Thyroid gland (tissue), 4 donors: ENCODE results near the gene TNFSF9. TPM values are rescaled to one million over a fixed set of nuclear protein-coding genes. Genes with fewer than 3 reads are reported as not detected.
A peak's percentile ranks its signal among the peaks of the same experiment; 100 is the strongest.

Experiments used
- DNase-seq, 2 donors: peaks; one replicate each; pipeline ENCODE4 v3.0.0-alpha.2; 2019
- H3K27ac ChIP-seq, 3 donors: fragments of 200-600 bp; sonication (generic); 1 replicate in 2 of 3; 2 replicates in 1 of 3; pipeline ENCODE4 v1.5.1; 2016 to 2019; ENCODE audit warnings: mild to moderate bottlenecking in 1 of 3, moderate library complexity in 1 of 3
- H3K27me3 ChIP-seq: fragments of 200-600 bp; sonication (generic); one replicate; pipeline ENCODE4 v1.5.1; 2019
- H3K36me3 ChIP-seq, 2 donors: fragments of 200-600 bp; sonication (generic); one replicate each; pipeline ENCODE4 v1.5.1; 2016 to 2019
- H3K4me1 ChIP-seq, 2 donors: fragments of 200-600 bp; sonication (generic); one replicate each; pipeline ENCODE4 v1.5.1; 2017 to 2019
- H3K4me3 ChIP-seq, 3 donors: fragments of 200-600 bp; sonication (generic); replicated peaks in 1 of 3; 1 replicate in 2 of 3; 2 replicates in 1 of 3; pipeline ENCODE4 v1.5.1; 2016; ENCODE audit warnings: mild to moderate bottlenecking in 1 of 3
- H3K9me3 ChIP-seq: fragments of 200-600 bp; sonication (generic); one replicate; pipeline ENCODE4 v1.5.1; 2017
- CTCF ChIP-seq, 6 experiments: fragments of 200-600 bp in 3 of 6; fragments of 450-650 bp in 3 of 6; sonication (generic) in 3 of 6; IDR thresholded peaks; one replicate each; pipeline ENCODE4 v1.5.1; 2016 to 2019; ENCODE audit warnings: antibody characterized with exemption in 6 of 6, mild to moderate bottlenecking in 2 of 6, inconsistent platforms in 1 of 6, moderate library complexity in 1 of 6
- POLR2A ChIP-seq, 2 donors: fragments of 450-650 bp; IDR thresholded peaks; one replicate each; pipeline ENCODE4 v1.6.1; 2017; ENCODE audit warnings: antibody characterized with exemption in 2 of 2, mild to moderate bottlenecking in 2 of 2, moderate library complexity in 1 of 2
- WGBS, 2 donors: methylation state at CpG; one replicate each; pipeline ENCODE4 v1.1.5; 2017; 5-methylcytosine and 5-hydroxymethylcytosine counted together
- intact Hi-C: fragments of 100-400 bp; cut with DNase I; formaldehyde crosslinking; loops from one replicate; pipeline ENCODE4 v1.15.1; 2023
- total RNA-seq, 4 donors: library from RNA; depleted of rRNA; stranded (reverse); fragments of >200 nt; gene quantifications; one replicate each; pipeline ENCODE4 v1.2.3, GENCODE V29; 2016

Gene TNFSF9
- total RNA-seq, 4 donors from 2014 or later = 0.45 to 0.54 TPM; not detected in 2

- no peak overlapping the region for H3K27ac ChIP-seq
- peaks cover 15% of the 10 kb centered on the region for H3K27me3 ChIP-seq
- no peak overlapping the region for H3K4me3 ChIP-seq
- TF ChIP-seq POLR2A (IDR thresholded peaks at IDR 0.05) (no peak), CTCF (IDR thresholded peaks at IDR 0.05) (no peak)
- peaks cover 5 to 16% of the 10 kb centered on the region in 2 donors for H3K4me1 ChIP-seq
- DNase-seq = no peak
- WGBS, 2 donors = 46% methylated on average over 31 of the region's 31 CpGs
- no peaks in the 10 kb centered on the region for H3K36me3 ChIP-seq
- intact Hi-C loops = no loop called here
- no peaks in the 10 kb centered on the region for H3K9me3 ChIP-seq
These were observed 1.6 kb downstream of the TNFSF9 start for GRCh38 chr19:6532244-6532999.

DNA sequence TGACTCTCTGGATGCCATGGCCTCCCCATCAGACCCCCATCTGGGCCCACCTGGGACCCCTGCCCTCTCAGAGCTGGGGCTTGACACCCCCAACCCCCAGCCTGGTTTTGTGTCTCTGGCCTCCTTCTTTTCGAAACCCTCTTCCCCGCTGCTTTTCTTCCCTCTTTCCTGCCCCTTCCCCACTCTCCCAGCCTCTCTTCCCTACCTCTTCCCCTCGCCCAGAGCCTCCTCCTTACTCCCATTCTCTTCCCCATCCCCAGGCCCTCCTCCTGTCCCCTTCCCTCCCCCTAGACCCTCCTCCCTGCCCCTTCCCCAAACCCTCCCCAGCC, 2.1 kb downstream of the TNFSF9 start:
- no peak for DNase-seq
- intact Hi-C loops = no loop called here
- H3K36me3 ChIP-seq = no peaks in the 10 kb centered on the region
- peaks cover 5 to 16% of the 10 kb centered on the region in 2 donors for H3K4me1 ChIP-seq
- no peaks in the 10 kb centered on the region for H3K9me3 ChIP-seq
- WGBS, 2 donors = 37% methylated on average over 3 of the region's 3 CpGs
- no peak overlapping the region for H3K27ac ChIP-seq
- peaks cover 15% of the 10 kb centered on the region for H3K27me3 ChIP-seq
- TF ChIP-seq CTCF (IDR thresholded peaks at IDR 0.05) = no peak
- TF ChIP-seq POLR2A (IDR thresholded peaks at IDR 0.05) = no peak
- H3K4me3 ChIP-seq = no peak overlapping the region

DNA sequence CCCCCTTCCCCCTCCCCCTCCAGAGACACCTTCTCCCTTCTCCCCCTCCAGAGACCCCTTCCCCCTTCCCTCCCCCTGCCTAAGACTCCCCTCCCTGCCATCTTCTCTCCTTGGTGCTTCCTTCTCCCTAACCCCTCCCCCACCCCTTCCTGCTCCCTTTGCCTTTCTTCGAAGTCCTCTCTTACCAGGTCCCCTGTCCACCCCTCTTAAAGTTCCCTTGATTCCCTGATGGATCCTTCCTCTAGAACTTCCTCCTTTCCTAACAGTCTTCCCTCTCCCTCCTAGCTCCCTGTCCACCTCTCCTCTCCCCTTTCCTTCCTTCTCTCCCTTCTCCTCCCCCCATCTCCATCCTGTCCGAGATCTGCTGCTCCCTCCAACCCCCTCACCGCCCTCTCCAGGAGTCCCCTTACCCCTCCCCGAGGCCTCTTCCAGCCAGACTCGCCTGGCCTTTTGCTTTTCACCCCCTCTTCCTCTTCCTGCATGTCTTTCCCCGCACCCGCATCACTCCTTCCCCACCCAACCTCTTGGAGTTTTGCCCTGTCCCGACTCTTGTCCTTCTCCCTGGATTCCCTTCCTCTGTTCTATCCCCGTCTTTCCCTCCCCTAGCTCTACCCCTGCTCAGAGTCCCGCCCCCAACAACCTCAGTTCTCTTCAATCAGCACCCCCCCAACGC, 3.1 kb downstream of the TNFSF9 start:
- Histone ChIP-seq H3K4me3 (no peak overlapping the region), H3K27me3 (peaks cover 15% of the 10 kb centered on the region), H3K9me3 (no peaks in the 10 kb centered on the region), H3K27ac (no peak overlapping the region), H3K36me3 (no peaks in the 10 kb centered on the region), H3K4me1 (peaks cover 5 to 16% of the 10 kb centered on the region in 2 donors)
- no peak for TF ChIP-seq CTCF (IDR thresholded peaks at IDR 0.05)
- TF ChIP-seq POLR2A (IDR thresholded peaks at IDR 0.05) = no peak
- DNase-seq = no peak
- intact Hi-C loops = no loop called here
- 13 to 16% methylated on average over 11 of the region's 11 CpGs for WGBS, 2 donors

DNA sequence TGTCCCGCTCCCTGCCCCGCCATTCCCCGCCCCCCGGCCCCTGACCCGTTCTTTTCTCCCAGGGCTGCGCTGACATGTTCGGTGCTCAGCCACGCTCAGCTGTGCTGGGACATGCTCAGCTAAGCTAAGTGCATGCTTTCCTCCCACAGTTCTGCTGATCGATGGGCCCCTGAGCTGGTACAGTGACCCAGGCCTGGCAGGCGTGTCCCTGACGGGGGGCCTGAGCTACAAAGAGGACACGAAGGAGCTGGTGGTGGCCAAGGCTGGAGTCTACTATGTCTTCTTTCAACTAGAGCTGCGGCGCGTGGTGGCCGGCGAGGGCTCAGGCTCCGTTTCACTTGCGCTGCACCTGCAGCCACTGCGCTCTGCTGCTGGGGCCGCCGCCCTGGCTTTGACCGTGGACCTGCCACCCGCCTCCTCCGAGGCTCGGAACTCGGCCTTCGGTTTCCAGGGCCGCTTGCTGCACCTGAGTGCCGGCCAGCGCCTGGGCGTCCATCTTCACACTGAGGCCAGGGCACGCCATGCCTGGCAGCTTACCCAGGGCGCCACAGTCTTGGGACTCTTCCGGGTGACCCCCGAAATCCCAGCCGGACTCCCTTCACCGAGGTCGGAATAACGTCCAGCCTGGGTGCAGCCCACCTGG, 3.7 kb downstream of the TNFSF9 start:
- WGBS, 2 donors = 49 to 57% methylated on average over 18 to 27 of the region's 40 CpGs
- peak in 1 of 2 donors; percentile 1 for DNase-seq
- intact Hi-C loops = no loop called here
- H3K4me1 ChIP-seq = peaks cover 5 to 16% of the 10 kb centered on the region in 2 donors
- TF ChIP-seq CTCF (IDR thresholded peaks at IDR 0.05) (no peak), POLR2A (IDR thresholded peaks at IDR 0.05) (no peak)
- no peaks in the 10 kb centered on the region for H3K36me3 ChIP-seq
- no peaks in the 10 kb centered on the region for H3K9me3 ChIP-seq
- H3K4me3 ChIP-seq = no peak overlapping the region
- peaks cover 15% of the 10 kb centered on the region for H3K27me3 ChIP-seq
- H3K27ac ChIP-seq = no peak overlapping the region
